Activated naive CD4-positive, alpha-beta T cell treated with anti-CD3 and anti-CD28 coated beads, Interleukin-2, amount 50 U/mL, for 16 hours (primary cell): Measurements from ENCODE around the gene EGFR.

ENCODE experiments used
- DNase-seq: peaks from one replicate; pipeline ENCODE4 v3.0.0-alpha.2; 2020

EGFR gene

GRCh38 chr7:55194522-55194921 is 175.7 kb downstream of the EGFR start:
- no peak for DNase-seq

DNA sequence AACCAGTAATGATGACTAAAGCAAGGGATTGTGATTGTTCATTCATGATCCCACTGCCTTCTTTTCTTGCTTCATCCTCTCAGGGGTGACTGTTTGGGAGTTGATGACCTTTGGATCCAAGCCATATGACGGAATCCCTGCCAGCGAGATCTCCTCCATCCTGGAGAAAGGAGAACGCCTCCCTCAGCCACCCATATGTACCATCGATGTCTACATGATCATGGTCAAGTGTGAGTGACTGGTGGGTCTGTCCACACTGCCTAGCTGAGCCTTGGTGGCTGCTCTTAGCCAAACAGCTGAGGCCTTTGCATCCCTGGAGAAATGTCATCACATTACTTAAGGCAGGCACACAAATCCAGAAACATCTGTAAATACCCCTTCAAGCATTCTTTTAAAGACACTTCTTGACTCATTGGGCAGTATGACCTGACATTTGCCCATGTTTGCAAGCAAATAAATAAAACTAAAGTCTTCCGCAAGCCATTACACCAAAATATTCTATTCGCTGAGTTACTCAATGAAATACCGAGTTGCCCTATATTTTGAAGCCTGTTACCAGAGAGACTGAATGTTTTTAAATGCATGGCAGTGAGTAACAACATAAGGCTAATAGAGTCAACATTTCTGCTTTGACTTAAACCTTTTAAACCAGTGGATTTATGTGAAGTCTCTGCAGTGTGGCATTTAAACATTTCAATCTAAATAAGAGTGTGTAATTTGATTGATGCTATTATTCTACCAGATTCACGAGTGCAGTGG is 180.0 kb downstream of the EGFR start:
- DNase-seq = no peak

DNA sequence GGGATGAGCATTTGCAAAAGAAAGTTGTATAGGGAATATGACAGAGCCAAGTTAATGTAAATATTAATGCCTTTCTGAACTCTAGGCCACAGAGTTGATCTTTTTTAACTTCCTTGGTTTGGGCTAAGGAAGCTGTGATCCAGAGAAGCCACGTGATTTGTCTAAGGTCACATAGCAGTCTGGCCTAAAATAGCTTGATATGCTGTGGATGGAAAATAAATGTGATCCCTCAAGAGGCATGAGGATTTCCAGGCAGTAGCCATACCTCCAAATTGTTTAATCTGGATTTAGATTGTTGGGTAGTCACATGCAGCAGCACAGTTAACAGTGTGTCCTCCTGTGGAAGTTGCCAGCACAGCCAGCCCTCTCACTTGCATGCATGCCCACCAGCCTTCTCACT is 180.6 kb downstream of the EGFR start:
- no peak for DNase-seq

- no peak for DNase-seq
These were observed 181.6 kb downstream of the EGFR start for GRCh38 chr7:55200441-55200840.

DNA sequence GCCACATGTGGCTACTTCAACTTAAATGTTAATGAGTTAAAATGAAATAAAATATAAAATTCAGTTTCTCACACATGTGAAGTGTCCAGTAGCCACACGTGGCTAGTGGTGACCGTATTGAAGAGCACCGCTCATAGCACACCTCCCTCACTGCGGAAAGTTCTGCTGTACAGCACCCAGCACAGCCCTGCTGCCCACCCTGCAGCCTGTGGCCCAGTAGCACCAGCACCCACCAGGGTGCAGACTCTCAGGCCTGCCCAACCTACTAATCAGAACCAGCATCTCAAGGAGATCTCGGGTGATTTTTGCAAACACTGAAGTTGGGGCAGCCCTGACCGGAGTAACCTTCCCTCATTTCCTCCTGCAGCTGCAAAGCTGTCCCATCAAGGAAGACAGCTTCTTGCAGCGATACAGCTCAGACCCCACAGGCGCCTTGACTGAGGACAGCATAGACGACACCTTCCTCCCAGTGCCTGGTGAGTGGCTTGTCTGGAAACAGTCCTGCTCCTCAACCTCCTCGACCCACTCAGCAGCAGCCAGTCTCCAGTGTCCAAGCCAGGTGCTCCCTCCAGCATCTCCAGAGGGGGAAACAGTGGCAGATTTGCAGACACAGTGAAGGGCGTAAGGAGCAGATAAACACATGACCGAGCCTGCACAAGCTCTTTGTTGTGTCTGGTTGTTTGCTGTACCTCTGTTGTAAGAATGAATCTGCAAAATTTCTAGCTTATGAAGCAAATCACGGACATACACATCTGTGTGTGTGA is 183.5 kb downstream of the EGFR start:
- no peak for DNase-seq

DNA sequence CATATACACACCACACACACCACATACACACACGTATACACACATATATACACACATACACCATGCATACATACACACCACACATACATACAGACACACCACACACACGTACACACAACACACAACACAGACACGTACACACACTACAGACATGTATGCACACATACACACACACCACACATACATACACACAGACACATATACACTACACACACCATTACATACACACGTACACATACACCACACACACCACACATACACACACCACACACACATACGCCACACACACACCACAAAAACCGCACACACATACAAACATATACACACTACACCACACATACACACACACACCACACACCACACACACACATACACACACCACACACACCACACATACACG is 184.5 kb downstream of the EGFR start:
- no peak for DNase-seq

GRCh38 chr7:55205124-55205955 is 186.5 kb downstream of the EGFR start:
- DNase-seq = no peak

GRCh38 chr7:55206235-55207029 is 187.6 kb downstream of the EGFR start:
- no peak for DNase-seq

DNA sequence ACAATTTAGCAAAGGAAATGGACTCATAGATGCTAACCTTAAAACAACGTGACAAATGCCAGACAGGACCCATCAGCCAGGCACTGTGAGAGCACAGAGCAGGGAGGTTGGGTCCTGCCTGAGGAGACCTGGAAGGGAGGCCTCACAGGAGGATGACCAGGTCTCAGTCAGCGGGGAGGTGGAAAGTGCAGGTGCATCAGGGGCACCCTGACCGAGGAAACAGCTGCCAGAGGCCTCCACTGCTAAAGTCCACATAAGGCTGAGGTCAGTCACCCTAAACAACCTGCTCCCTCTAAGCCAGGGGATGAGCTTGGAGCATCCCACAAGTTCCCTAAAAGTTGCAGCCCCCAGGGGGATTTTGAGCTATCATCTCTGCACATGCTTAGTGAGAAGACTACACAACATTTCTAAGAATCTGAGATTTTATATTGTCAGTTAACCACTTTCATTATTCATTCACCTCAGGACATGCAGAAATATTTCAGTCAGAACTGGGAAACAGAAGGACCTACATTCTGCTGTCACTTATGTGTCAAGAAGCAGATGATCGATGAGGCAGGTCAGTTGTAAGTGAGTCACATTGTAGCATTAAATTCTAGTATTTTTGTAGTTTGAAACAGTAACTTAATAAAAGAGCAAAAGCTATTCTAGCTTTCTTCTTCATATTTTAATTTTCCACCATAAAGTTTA is 188.8 kb downstream of the EGFR start:
- DNase-seq = no peak

- DNase-seq = no peak
These were observed 190.5 kb downstream of the EGFR start for GRCh38 chr7:55209366-55209765.

GRCh38 chr7:55210176-55210575 is 191.4 kb downstream of the EGFR start:
- DNase-seq = no peak

- no peak for DNase-seq
These were observed 191.9 kb downstream of the EGFR start for GRCh38 chr7:55210716-55211115.

DNA sequence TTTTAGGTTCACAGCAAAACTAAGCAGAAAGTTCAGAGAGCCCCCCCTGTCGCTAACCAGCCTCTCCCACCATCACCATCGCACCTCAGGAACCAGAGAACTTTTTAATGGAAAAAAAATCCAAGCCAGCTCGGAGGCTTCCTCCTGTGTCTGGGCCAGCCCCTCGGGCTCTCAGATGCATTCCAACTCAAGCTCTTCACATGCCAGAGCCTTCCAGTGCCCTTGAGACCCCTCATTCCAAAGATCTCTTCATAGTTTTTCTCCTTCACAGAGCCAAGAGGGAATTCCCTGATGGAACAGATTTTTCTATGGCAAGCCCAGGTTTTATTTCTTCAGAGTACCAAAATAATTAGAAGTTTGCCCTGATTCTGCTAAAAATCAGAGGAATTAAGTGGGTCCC is 192.9 kb downstream of the EGFR start:
- DNase-seq = no peak

- DNase-seq = no peak
These were observed 193.4 kb downstream of the EGFR start for GRCh38 chr7:55212176-55212575.

DNA sequence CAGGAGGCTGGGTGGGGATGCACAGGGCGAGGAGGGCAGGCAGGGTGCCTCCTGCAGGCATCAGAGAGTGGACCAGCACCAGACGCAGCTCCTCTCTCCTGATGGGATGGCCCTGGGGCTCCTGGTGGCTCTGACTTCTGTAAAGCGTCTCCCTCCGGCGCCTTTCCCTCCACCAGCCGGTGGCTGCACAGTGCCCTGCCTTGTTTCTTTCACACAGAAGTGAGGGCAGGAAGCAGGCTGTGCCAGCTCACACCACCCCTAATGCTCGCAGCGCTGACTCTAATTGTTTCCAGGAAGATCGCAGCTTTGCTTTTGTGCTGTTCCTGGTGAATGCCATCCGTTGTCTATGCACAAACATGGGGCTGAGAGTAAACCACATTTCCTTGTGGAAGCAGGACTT is 194.0 kb downstream of the EGFR start:
- no peak for DNase-seq

DNA sequence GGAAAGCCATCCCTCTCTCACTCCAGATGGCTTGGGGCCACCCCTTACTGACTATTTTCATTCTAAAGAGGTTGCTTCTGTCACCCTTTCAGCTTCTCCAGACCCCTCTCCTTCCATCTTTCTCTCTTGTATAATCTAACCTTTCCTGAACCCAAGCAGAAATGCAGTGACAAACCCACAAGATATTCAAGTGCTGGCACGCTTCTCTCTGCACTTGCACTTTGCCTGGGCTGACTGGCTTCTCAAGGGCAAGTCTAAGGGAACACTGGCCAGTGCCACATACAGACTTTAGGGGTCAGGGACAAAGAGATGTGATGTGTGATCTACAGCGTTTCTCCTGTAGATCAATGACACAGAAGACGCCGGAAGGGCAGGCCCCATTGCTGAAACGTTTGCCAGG is 195.9 kb downstream of the EGFR start:
- no peak for DNase-seq

GRCh38 chr7:55223023-55223422 is 204.2 kb downstream of the EGFR start:
- DNase-seq = no peak

DNA sequence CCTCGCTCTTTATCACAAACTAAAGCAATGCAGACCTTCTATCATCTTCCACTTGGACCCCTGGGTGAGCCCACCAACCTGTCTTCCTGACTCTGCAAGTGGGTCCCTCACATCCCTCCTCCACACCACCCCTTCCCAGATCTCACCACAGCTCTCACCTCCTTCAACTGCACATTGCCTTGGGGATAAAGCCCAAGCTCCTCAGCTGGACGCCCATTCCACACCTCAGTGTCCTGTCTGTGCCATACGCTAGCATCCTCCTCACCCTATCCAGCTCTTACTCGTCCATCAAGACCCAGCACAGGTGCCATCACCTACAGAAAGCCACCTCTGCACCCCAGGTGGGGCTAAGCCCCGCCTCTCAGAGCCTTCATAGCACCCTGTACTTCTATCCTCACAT is 205.3 kb downstream of the EGFR start:
- DNase-seq = no peak

- no peak for DNase-seq
These were observed 206.0 kb downstream of the EGFR start for GRCh38 chr7:55224810-55225209.

DNA sequence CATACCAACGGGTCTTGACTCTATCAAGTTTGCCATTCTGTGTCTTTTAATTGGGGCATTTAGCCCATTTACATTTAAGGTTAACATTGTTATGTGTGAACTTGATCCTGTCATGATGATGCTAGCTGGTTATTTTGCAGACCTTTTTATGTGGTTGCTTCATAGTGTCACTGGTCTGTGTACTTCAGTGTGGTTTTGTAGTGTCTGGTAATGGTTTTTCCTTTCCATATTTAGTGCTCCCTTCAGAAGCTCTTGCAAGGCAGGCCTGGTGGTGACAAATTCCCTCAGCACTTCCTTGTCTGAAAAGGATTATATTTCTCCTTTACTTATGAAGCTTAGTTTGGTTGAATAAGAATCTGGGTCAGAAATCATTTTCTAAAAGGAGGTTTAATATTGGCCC is 211.2 kb downstream of the EGFR start:
- DNase-seq = no peak

- DNase-seq = no peak
These were observed 213.0 kb downstream of the EGFR start for GRCh38 chr7:55231736-55232280.

DNA sequence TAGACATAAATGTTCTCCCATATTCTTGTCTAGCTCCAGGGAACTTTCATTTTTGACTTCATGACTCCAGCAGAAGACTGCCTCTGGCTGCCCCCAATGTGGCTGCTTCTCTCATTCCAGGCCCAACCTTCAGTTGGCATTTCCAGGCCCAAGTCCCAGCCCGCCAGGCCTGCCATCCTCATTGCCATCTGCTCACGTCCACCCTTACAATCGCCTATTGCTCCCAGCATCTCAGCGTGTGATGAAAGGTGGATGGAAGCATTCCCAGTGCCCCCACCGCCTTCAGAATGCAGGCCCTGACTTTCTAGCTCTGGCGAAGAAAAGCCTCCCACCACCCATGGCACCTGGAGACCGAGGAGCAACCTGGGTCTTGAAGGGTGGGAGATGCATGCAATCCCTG is 214.2 kb downstream of the EGFR start:
- no peak for DNase-seq
